ENCODE data around the gene PCDH15.

Gene PCDH15

GRCh38 chr10:54800741-54801421 lies at the start of gene PCDH15:
TSS of gene PCDH15 (minus strand) at chr10:54801231. CDS start at chr10:54664262, 136,969 bp downstream.
- no peak for DNase-seq

GRCh38 chr10:54843932-54844331 lies 42.9 kb upstream of the PCDH15 start:
- no peak for DNase-seq

GRCh38 chr10:54843085-54843646 lies 42.1 kb upstream of the PCDH15 start:
- DNase-seq: no peak

DNA sequence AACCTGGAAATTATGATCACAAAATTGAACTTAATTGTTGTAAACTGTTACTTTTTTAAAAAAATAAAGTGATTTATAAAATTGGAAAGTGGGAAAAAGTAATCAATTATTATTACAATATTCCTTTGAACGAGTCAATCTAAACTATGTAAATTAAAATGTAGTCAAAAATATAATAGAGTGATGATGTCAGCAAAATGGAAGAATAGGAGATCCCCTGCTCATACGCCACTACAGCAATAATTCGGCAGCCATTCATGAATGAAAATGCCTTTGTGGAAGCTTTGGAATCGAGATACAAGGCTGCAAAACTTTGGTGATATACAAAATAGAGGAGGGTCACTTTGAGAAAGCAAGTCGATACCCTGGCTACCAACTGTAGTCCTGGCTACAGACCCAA lies 36.4 kb upstream of the PCDH15 start:
- no peak for DNase-seq

- DNase-seq: no peak
These were observed 32.0 kb upstream of the PCDH15 start for GRCh38 chr10:54833029-54833428.

DNA sequence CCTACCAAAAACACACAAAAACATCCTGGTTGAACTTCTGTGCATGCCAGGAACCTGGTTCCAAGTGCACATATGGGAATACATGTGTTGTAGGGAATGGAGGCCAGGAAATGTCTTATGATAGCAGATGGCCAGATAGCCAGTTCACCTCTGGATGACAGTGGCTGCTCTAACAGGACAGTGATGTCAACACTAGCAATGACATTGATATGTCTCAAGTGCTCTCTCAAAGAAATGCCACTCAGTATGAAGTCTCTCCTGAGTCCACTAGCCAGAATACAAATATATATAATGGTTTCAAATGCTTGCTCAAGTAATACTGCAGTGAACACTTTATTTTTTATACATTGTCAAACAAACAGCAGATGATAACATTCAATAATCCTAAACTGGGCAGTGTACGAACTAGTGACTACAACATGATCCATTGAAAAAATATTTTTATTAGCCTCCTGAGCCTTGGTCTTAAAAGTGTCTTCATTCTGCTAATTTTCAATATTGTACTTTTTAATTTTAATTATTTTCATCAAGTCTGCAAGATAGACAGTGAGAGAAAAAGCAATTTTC lies 26.0 kb upstream of the PCDH15 start:
- DNase-seq: no peak

DNA sequence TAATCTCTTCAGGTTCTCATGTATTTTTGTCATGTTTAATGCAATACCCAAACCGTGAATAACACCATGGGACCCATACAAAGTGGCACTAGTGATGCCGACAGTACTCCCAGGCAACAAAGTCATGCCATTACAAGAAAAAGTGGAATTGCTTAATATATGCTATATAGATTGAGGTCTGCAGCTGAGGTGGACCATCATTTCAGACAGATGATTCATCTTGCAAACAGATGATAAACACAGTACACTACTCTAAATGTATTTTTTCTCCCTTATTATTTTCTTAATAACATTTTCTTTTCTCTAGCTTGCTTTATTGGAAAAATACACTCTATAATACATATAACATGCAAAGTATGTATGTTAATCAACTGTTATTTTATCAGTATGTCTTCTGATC lies 14.6 kb upstream of the PCDH15 start:
- no peak for DNase-seq

- DNase-seq: no peak
These were observed 7.3 kb upstream of the PCDH15 start for GRCh38 chr10:54808186-54808935.

GRCh38 chr10:54799506-54799905 lies 1.5 kb downstream of the PCDH15 start:
- DNase-seq: no peak

GRCh38 chr10:54797636-54798321 lies 3.3 kb downstream of the PCDH15 start:
- DNase-seq: no peak

GRCh38 chr10:54796881-54797280 lies 4.2 kb downstream of the PCDH15 start:
- DNase-seq: no peak

DNA sequence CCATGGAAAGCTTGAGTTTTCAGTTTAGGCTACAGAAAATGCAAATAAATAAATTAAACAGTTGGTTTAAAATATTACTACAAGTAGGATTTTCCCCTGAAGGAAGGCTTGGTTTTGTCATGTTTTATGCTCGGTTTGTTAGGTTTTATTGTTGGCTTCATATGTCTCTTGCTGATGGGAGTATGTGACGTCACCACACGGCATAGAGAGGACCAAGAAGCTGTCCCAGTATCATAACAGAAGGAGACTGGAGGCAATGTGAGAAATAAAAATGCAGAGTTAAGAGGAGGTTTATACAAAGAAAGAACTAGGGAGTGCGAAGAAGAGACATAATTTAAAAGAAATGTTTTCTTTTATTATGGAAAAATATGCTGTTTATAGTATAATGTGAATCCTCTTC lies 24.4 kb downstream of the PCDH15 start:
- DNase-seq: no peak

DNA sequence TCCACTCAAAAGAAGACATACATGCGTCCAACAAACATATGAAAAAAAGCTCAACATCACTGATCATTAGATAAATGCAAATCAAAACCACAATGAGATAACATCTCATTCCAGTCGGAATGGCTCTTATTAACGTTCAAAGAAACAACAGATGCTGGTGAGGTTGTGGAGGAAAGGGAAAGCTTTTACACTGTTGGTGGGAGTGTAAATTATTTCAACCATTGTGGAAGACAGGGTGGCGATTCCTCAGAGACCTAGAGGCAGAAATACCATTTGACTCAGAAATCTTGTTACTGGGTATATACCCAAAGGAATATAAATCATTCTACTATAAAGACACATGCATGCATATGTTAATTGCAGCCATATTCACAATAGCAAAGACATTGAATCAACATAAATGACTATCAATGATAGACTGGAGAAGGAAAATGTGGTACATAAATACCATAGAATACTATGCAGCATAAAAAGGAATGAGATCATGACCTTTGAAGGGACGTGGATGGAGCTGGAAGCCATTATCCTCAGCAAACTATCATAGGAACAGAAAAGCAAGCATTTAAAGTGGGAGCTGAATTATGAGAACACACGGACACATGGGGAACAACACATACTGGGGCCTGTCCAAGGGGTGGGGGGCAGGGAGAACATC lies 28.4 kb downstream of the PCDH15 start:
- no peak for DNase-seq

DNA sequence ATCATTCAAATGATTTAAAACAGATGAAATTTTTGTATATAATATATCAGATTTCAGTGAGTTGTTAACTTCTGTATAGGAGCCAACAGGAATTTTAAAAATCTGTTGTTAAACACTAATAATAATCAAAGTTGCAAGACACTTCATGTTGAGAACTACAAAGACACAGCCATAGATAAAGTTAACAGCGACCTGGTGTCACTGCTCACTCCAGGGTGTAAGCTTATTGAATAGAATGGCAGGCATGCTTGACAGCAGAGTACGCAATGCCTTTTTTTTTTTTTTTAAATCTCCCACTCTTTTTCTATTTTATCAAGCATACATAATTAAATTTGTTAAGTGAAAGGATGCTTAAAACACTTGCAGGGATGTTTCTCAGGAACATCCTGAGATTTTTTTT lies 32.0 kb downstream of the PCDH15 start:
- DNase-seq: no peak

DNA sequence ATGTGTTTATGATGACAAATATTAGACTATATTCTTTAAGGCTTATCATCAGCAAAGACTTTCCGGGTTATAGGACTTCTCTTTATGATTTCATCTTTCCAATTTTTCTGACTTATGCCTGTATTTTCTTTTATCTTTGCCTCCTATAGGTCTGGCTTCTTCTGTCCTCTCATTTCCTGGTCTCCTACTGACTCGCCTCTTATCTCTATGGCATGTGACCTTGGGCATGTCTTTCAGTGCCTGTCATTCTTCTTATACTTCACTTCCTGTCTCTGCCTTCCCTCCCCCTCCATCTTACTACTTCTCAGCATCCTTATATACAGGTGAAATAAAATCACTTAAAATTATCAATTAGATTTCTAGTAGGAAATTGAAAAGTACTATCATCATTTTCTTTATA lies 42.2 kb downstream of the PCDH15 start:
- no peak for DNase-seq

- no peak for DNase-seq
These were observed 51.4 kb downstream of the PCDH15 start for GRCh38 chr10:54749623-54750022.

DNA sequence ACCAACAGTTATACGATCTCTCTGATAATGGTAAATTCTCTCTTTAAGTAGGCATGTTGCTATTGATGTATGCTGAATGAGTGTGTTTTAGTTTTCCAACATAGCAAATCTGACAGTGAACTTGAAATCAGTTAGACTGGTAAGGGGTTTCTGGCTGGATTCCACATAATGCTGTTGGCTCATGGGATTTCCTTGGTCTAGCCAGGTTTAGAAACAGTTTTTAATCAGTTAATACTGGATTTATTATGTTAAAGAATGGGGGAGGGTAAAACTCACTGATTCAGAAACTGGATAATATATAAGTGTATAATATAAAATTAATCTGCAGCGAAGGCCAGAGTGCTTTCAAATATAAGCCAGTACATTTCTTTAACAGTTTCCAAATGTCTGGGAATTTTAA lies 55.6 kb downstream of the PCDH15 start:
- no peak for DNase-seq

DNA sequence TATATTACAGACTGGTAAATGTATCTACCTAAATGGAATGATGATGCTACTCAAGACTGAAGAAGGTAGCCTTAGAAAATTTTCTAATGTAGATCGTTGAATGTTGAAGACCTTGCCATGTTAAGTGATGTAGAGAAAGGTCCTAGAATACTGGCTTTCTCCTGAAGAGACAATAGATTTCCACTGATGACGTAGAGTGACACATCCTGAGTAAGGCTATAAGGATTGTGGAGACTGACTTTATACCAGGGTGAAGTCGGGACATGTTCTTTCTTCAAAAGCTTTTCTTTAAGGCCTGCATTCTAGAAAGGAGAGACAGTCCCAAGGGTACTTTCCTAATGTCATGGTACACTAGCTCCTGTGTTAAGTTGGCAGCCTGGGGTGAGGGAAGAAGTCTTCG lies 58.6 kb downstream of the PCDH15 start:
- no peak for DNase-seq

GRCh38 chr10:54728511-54728910 lies 72.5 kb downstream of the PCDH15 start:
- DNase-seq: no peak

DNA sequence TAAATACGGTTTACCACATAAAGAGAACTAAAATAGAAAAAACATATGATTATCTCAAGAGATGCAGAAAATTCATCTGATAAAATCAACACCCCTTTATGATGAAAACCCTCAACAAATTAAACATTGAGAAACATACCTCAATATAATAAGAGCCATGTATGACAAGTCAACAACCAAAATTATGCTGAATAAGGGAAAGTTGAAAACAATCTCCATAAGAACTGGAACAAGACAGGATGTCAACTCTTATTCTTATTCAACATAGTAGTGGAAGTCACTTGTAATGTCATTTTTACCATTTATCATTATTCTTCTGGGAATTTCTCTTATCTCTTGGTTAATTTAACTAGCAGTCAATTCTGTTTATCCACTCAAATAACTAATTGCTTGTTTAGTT lies 79.0 kb downstream of the PCDH15 start:
- DNase-seq: no peak

- no peak for DNase-seq
These were observed 90.1 kb downstream of the PCDH15 start for GRCh38 chr10:54710918-54711317.

DNA sequence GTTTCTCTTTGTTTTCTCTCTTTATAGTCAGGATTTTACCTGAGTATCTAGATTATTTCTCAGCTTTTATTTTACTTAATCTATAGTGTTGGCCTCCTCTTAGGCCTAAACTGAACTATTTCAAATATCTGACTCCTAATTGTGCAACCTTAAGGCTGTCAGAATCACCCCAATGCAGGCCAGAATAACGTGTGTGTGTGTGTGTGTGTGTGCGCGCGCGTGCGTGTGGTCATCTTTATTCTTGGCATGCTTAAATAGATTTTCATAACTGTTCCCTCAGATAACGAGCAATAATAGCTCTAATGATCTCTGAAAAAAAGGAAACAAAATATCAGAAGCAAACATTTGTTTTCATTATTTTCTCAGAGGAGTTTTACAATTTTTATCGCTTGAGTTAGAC lies 92.4 kb downstream of the PCDH15 start:
- DNase-seq: no peak

DNA sequence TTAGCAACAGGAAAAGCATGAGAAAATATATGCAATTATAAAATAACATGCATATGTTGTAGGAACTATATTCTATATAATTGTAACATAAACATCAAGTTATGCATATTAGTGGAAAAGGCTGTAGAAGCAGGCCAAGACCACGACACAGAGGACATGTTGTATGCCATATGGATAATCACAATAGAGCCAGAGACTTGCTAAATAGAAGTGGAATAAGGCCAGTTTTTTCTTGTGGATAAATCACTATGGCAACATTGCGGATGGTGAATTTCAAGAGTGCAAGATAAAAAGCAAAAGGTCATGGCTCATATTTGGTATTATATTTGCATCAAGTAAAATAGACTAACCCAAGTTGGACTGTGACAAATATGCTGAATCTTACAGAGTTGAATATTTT lies 93.0 kb downstream of the PCDH15 start:
- no peak for DNase-seq
